GM19395 (cell line): ENCODE measurements around the gene SPEG.
"Not testable (repeated sequence)": the region's sequence is repeated elsewhere in the genome, so short reads cannot be mapped to it uniquely, and the experiment has no call there.

Experiments used
- ATAC-seq: cut with Tn5 transposase; IDR thresholded peaks from one replicate; pipeline ENCODE4 v1.9.1; 2021; ENCODE audit warnings: mild to moderate bottlenecking, moderate library complexity; ENCODE audit not compliant: unreplicated experiment

Gene SPEG

DNA sequence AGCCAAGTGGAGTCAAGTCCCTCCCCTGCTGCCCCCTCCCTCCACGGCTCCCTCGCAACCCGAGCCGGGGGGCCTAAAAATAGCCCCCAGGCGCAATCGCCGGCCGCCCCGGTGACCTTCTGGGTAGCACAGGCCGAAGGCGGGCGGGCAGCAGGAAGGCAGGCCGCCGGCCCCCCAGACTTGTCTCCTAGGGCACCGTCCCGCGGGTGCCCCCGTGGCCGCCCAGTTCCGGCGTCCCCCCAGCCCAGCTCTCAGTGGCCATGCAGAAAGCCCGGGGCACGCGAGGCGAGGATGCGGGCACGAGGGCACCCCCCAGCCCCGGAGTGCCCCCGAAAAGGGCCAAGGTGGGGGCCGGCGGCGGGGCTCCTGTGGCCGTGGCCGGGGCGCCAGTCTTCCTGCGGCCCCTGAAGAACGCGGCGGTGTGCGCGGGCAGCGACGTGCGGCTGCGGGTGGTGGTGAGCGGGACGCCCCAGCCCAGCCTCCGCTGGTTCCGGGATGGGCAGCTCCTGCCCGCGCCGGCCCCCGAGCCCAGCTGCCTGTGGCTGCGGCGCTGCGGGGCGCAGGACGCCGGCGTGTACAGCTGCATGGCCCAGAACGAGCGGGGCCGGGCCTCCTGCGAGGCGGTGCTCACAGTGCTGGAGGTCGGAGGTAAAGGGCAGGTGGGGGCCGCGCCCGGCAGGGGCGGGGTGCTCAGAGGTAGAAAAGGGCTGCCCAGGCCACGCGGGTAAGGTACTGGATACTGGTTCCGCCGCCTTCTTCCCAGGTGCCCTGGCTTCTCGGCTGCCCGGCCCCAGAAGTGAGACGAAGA lies at the start of gene SPEG:
Gene SPEG (plus strand): TSS at position 126 of the 808 bp plus-strand sequence. CDS start 135 bp downstream, at position 261.
- no peak for ATAC-seq

- no peak for ATAC-seq
Measured at GRCh38 chr2:219384859-219385258, 49.8 kb upstream of the SPEG start.

GRCh38 chr2:219385958-219386520 lies 48.6 kb upstream of the SPEG start:
- no peak for ATAC-seq

DNA sequence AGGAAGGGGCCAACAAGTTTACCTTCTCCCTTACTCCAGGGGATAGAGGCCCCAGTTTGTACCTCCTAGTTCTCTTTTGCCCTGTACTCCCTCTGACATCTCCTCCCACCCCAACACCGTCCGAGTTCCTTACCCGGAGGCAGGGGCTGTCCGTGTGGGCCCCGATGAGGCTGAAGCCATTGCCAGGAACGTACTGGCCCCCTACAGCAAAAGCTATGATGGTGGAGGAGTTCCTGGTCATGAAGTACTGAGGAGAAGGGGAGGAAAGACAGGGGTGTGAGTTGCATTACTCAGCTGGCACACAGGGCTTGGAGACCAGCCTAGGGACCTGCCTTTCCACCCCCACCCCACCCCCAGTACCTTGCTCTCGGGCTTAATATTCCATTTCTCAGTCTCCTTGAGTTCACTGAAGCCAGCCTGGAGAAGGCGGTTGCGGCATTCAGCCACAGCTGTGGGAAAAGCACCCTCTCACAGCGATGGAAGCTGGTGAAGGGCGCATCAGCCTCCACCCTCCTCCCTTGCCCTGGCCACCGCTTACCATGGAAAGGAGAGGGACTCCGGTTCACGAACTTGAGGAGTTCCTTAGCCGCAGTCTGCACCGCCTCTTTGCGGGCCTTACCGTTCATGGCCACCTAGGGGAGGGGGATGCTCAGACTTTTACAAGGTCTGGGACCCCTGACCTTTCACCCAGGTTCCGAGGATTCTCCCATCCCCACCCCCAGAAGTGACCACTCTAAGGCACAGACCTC lies 47.9 kb upstream of the SPEG start:
- no peak for ATAC-seq

GRCh38 chr2:219387306-219388120 lies 47.1 kb upstream of the SPEG start, which contains the start of gene DNPEP:
TSS of gene DNPEP (minus strand) at chr2:219387912. CDS start at chr2:219387794, 118 bp downstream.
- ATAC-seq = peak; percentile 74

DNA sequence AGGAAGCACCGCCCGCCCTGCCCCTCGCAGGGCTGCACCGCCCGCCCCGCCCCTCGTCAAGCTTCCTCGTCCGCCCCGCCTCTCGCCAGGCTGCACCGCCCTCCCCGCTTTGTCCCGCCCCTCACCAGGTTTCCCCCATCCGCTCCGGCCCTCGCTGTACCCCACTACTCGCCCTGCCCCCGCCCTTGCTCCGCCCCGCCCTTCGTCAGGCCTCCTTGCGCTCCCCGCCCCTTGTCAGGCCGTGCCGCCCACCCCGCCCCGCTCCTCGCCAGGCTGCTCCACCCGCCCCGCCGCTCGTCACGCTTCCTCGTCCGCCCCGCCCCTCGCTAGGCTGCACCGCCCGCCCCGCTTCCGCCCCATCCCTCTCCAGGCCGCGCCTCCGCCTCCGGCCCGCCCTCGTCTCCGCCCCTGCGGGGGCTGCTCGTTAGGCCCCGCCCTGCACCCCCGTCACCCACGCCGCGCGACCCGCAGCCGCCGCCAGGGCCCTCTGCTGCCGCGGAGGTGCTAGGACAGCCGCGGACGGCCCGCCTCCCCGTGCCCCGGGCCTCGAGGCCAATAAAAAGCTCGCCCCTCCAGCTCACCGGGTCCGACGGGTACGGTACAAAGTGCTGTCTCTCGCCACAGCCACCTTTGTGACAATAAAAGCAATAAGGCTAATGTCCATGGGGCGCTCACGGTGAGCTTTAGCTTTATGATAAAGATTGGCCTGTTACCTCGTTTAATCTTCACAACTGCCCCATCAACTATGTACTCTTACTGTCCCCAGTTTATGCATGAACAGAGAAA lies 46.3 kb upstream of the SPEG start:
- ATAC-seq = peak; percentile 72

DNA sequence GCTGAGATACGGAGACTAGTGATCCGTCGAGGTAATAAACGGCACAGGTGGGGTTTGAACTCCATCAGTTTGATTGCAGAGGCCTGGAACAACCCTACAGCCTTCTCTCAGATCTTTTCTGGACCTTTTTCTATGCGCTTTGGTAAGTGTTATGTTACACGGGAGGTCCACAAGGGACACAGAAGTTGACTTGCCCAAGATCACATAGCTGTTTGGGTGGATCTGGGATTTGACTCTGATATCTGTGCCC lies 45.8 kb upstream of the SPEG start:
- no peak for ATAC-seq

GRCh38 chr2:219392754-219393153 lies 41.9 kb upstream of the SPEG start:
- no peak for ATAC-seq

DNA sequence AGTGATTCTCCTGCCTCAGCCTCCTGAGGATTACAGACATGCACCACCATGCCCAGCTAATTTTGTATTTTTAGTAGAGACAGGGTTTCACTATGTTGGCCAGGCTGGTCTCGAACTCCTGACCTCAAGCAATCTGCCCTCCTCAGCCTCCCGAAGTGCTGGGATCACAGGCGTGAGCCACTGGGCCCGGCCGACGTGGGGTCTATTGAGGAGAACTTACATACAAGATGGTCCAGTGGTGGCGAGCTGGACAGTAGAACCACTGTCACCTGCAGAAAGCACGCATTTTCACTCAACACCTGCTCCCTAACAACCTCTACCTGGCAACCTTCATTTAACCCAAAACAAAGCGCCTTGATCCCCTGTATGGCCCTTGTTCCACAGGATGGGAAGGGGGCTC lies 39.6 kb upstream of the SPEG start:
- ATAC-seq = not testable (repeated sequence)

GRCh38 chr2:219395609-219396008 lies 39.0 kb upstream of the SPEG start:
- no peak for ATAC-seq

DNA sequence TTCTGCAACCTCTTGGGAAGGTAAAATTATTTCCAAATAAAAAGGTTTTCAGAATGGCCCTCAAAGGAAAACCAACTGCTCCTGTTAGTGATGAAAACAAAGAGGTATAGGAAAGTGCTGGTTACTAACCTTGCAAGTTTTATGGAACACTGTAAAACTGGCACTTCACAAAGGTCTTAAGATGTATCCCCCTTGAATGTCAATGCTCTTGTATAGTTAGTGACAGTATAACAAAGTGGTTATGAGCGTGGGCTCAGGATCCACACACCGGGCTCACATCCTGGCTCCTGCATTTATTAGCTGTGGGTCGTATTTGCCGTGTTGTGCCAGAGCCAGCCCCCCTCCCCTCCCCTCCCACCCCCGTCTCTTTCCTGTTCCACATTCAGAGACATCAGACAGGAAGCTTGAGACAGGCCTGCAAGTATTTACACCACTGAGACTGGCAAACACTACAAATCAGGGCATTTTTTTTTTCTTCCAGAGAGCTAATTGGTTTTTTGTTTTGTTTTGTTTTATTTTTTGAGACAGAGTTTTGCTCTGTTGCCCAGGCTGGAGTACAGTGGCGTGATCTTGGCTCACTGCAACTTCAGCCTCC lies 37.7 kb upstream of the SPEG start:
- ATAC-seq = no peak

DNA sequence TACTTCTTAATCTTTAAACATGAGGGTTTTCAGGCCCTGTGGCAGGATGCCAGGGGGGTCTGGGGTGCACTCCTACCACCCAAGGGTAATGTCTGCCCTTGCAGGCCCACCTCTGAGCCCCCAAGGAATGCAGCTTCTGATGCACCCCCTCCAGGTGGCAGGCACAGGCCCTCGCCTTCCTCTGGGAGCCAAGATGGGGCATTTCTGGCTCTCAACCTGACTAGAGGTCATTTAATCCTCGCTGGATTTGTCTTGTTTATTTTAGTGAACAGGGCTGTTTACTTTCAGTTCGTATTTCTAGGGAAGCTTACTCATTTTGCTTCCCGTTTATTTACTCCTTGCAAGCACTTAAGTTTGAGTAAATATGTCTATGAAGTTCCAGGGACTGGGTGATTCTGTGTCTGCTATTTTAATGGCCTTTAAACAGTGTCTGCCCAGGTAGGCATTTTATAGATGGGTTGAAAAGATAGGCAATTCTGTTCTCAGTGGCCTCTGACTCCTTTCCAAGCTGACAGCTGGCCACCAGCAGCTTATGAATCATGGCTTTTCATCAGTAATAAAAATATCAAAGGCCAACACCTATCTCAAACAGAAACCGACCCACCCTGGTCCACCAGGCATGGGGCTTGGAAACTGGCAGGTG lies 35.8 kb upstream of the SPEG start:
- ATAC-seq = no peak

DNA sequence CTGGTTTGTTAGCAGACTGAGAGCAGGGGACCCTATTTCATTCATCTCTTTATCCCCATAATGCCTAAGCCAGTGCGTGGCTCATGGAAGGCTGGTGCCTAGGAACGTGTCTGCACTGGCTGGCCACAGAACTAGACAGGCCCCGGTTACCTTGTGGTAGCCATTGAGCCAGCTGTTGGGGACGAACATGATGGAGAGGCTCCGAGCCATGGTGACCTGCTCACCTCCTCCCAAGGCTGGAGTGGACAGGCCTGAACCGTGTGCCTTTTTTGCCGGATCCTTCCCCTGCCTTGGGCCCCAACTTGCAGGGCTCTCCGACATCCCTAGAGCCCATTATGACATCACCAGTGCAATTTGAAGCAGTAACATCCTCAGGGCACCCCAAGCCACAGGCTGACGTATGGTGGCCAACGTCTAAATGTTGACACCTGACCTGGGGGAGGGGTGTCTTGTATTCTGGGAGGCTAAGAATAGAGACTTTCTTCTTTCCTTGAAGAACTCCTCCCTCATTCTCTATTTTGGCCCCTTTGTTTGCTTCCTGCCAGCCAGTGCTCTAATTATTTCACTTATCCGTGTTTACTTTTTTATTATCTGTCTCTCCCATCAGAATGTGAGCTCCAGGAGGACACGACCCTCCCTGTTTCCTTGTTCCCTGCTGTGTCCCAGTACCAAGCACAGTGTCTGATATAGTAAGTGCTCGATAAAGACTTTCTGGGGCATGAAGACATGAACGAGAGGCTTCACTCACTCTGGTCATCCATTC lies 34.7 kb upstream of the SPEG start:
- no peak for ATAC-seq

GRCh38 chr2:219400562-219400961 lies 34.1 kb upstream of the SPEG start:
- ATAC-seq = no peak

DNA sequence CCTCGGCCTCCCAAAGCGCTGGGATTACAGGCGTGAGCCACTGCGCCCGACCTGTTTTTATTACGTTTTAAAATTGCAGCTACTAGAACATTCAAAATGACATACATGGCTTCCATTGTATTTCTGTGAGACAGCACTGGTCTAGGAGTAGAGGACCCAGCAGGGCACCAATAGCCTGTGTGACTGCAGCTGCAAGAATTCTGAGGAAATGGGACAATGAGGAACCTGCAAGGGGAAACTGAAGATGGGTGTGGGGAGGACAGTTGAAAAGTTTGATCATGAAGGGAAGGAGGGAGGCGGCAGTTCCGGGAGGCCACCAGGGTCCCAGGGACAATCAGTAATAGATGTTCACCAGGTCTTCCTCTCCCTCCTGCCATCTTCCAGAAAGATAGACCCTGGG lies 33.0 kb upstream of the SPEG start:
- ATAC-seq = no peak

DNA sequence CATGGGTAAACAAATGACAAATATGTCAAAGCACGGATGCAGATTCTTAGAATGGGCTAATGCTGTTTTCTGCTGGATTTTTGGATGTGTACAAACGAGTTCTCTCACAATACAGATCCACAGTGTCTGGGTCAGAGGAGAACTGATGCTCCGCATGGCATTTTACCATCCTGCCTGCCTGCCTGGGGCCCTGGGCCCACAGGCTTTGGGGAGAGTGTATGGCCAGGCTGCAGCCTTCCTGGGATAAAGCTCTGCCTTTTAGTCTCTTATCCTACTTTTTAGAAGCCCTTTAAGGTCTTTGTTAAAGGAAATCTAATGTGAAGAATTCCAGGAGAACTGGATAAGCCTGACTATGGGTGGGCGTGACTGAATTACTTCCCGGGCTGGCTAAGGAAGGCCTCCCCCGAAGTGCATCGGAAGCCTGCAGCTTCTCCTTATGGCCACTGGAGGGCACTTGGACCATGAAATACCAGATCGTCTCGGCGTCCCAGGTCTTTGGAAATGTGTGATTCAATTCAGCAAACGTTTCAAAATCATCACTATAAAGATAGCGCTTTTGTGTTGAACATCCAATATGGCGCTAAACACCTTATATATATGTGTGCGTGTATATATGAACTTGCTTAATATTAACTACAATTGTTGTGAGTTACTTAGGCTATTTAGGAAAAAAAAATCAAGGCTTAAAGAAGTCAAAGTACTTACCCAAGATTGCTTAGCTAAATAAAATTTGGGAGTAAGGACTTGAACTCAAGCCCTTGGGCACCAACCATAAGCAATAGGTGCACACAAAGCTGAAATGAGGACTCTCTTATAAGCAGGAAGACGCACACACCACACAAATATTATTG lies 31.8 kb upstream of the SPEG start:
- peak; percentile 89 for ATAC-seq

- no peak for ATAC-seq
Measured at GRCh38 chr2:219403861-219404260, 30.8 kb upstream of the SPEG start.
